ENCODE results near the gene ZBTB4. TPM values are rescaled to one million over a fixed set of nuclear protein-coding genes. Genes with fewer than 3 reads are reported as not detected.

ZBTB4 gene
- total RNA-seq, 4 donors from 2014 or later = 60.5 to 64.1 (median 63.0) TPM

- H3K4me1 ChIP-seq = no peaks in the 10 kb centered on the region
- H3K27ac ChIP-seq = no peak overlapping the region
- no peaks in the 10 kb centered on the region for H3K27me3 ChIP-seq
- WGBS, 2 donors = 92 to 94% methylated on average over 27 to 29 of the region's 33 CpGs
- DNase-seq (ENCODE audit: low spot score in 2 of 2) = no peak
- no peaks in the 10 kb centered on the region for H3K36me3 ChIP-seq
- H3K9me3 ChIP-seq = no peaks in the 10 kb centered on the region
- TF ChIP-seq EP300 (IDR thresholded peaks at IDR 0.05) = no peak
- H3K4me3 ChIP-seq = no peak overlapping the region
These were observed 53.1 kb downstream of the ZBTB4 start for GRCh38 chr17:7426203-7426863.

- DNase-seq (ENCODE audit: low spot score in 2 of 2) = no peak
- H3K9me3 ChIP-seq = no peaks in the 10 kb centered on the region
- TF ChIP-seq POLR2A (IDR thresholded peaks at IDR 0.05) = no peak
- no peak for TF ChIP-seq EP300 (IDR thresholded peaks at IDR 0.05)
- TF ChIP-seq CTCF (IDR thresholded peaks at IDR 0.05) = no peak
- no peaks in the 10 kb centered on the region for H3K4me1 ChIP-seq
- no peak overlapping the region for H3K4me3 ChIP-seq
- no peaks in the 10 kb centered on the region for H3K27me3 ChIP-seq
- H3K27ac ChIP-seq = no peak overlapping the region
- 87 to 88% methylated on average over 8 of the region's 8 CpGs for WGBS, 2 donors
- H3K36me3 ChIP-seq = no peaks in the 10 kb centered on the region
These were observed 53.7 kb downstream of the ZBTB4 start for GRCh38 chr17:7425756-7426155.

GRCh38 chr17:7425316-7425715 lies 54.1 kb downstream of the ZBTB4 start, which contains the start of gene SPEM2:
SPEM2 (plus strand) TSS chr17:7425616; CDS start chr17:7425689, 73 bp downstream.
- H3K36me3 ChIP-seq = no peaks in the 10 kb centered on the region
- H3K4me1 ChIP-seq = no peaks in the 10 kb centered on the region
- H3K27me3 ChIP-seq = no peaks in the 10 kb centered on the region
- no peak for TF ChIP-seq EP300 (IDR thresholded peaks at IDR 0.05)
- no peak within 1 kb of the TSS for H3K27ac ChIP-seq
- DNase-seq (ENCODE audit: low spot score in 2 of 2) = no peak
- no peak within 1 kb of the TSS for H3K4me3 ChIP-seq
- 77 to 88% methylated on average over 7 of the region's 7 CpGs for WGBS, 2 donors
- H3K9me3 ChIP-seq = no peaks in the 10 kb centered on the region

- DNase-seq (ENCODE audit: low spot score in 2 of 2) = no peak
- 47 to 61% methylated on average over 4 of the region's 4 CpGs for WGBS, 2 donors
- no peak for TF ChIP-seq CTCF (IDR thresholded peaks at IDR 0.05)
- TF ChIP-seq EP300 (IDR thresholded peaks at IDR 0.05) = no peak
- TF ChIP-seq POLR2A (IDR thresholded peaks at IDR 0.05) = no peak
- H3K9me3 ChIP-seq = no peaks in the 10 kb centered on the region
- H3K27me3 ChIP-seq = no peaks in the 10 kb centered on the region
- no peaks in the 10 kb centered on the region for H3K36me3 ChIP-seq
- H3K4me1 ChIP-seq = no peaks in the 10 kb centered on the region
- H3K27ac ChIP-seq = no peak overlapping the region
- H3K4me3 ChIP-seq = no peak overlapping the region
These were observed 55.8 kb downstream of the ZBTB4 start for GRCh38 chr17:7423679-7424078.

GRCh38 chr17:7421186-7421585 lies 58.2 kb downstream of the ZBTB4 start:
- H3K27me3 ChIP-seq = no peaks in the 10 kb centered on the region
- H3K4me3 ChIP-seq = no peak overlapping the region
- no peaks in the 10 kb centered on the region for H3K9me3 ChIP-seq
- H3K36me3 ChIP-seq = peaks cover 0 to 24% (median 0%) of the 10 kb centered on the region in 3 donors
- no peak for TF ChIP-seq POLR2A (IDR thresholded peaks at IDR 0.05)
- TF ChIP-seq CTCF (IDR thresholded peaks at IDR 0.05) = no peak
- no peak for TF ChIP-seq EP300 (IDR thresholded peaks at IDR 0.05)
- 93 to 100% methylated on average over 6 to 12 of the region's 16 CpGs for WGBS, 2 donors
- no peak overlapping the region for H3K27ac ChIP-seq
- H3K4me1 ChIP-seq = no peaks in the 10 kb centered on the region
- DNase-seq (ENCODE audit: low spot score in 2 of 2) = no peak

GRCh38 chr17:7419819-7420610 lies 59.4 kb downstream of the ZBTB4 start, which contains the start of gene SPEM1:
SPEM1 (plus strand) TSS chr17:7420324; CDS start chr17:7420385, 61 bp downstream.
- H3K27me3 ChIP-seq = no peaks in the 10 kb centered on the region
- 53 to 63% methylated on average over 12 to 15 of the region's 17 CpGs for WGBS, 2 donors
- H3K4me3 ChIP-seq = no peak within 1 kb of the TSS
- no peaks in the 10 kb centered on the region for H3K9me3 ChIP-seq
- no peaks in the 10 kb centered on the region for H3K4me1 ChIP-seq
- H3K27ac ChIP-seq = no peak within 1 kb of the TSS
- no peak for DNase-seq (ENCODE audit: low spot score in 2 of 2)
- no peak for TF ChIP-seq CTCF (IDR thresholded peaks at IDR 0.05)
- TF ChIP-seq EP300 (IDR thresholded peaks at IDR 0.05) = no peak
- TF ChIP-seq POLR2A (IDR thresholded peaks at IDR 0.05) = no peak
- peaks cover 0 to 35% (median 0%) of the 10 kb centered on the region in 3 donors for H3K36me3 ChIP-seq

Measured in tibial nerve (tissue), 4 donors.